Stimulated activated CD4-positive, alpha-beta T cell treated with anti-CD3 and anti-CD28 coated beads, Interleukin-12 subunit alpha, Interleukin-12 subunit beta, amount 100 ng/mL, for 24 hours (primary cell): ENCODE results near the gene TBL1XR1.
"Not testable (repeated sequence)": the region's sequence is repeated elsewhere in the genome, so short reads cannot be mapped to it uniquely, and the experiment has no call there.

Source experiments
- DNase-seq, 2 experiments: peaks; one replicate each; pipeline ENCODE4 v3.0.0-alpha.2; 2020; ENCODE audit warnings: low read depth in 2 of 2

The TBL1XR1 gene

GRCh38 chr3:177208781-177209180, 11.5 kb upstream of the TBL1XR1 start:
- DNase-seq = no peak

GRCh38 chr3:177208223-177208622, 10.9 kb upstream of the TBL1XR1 start:
- no peak for DNase-seq

GRCh38 chr3:177206936-177207335, 9.7 kb upstream of the TBL1XR1 start:
- DNase-seq = no peak

- no peak for DNase-seq
Observed at GRCh38 chr3:177203689-177204395, 6.6 kb upstream of the TBL1XR1 start.

GRCh38 chr3:177203016-177203415, 5.7 kb upstream of the TBL1XR1 start:
- DNase-seq = not testable (repeated sequence)

GRCh38 chr3:177201700-177202397, 4.6 kb upstream of the TBL1XR1 start:
- DNase-seq = peak; percentile 33 to 38

GRCh38 chr3:177199206-177199760, 2.0 kb upstream of the TBL1XR1 start:
- no peak for DNase-seq

- DNase-seq = no peak
Observed at GRCh38 chr3:177197727-177198460, 612 bp upstream of the TBL1XR1 start.

GRCh38 chr3:177196456-177197040, 734 bp downstream of the TBL1XR1 start:
- DNase-seq = peak in 1 of 2 experiments; percentile 15

GRCh38 chr3:177196008-177196455, 1.2 kb downstream of the TBL1XR1 start:
- no peak for DNase-seq

- DNase-seq = no peak
Observed at GRCh38 chr3:177195242-177195991, 1.9 kb downstream of the TBL1XR1 start.

GRCh38 chr3:177194299-177194698, 3.0 kb downstream of the TBL1XR1 start:
- DNase-seq = no peak

- no peak for DNase-seq
Observed at GRCh38 chr3:177193688-177194268, 3.5 kb downstream of the TBL1XR1 start.

GRCh38 chr3:177193275-177193674, 4.0 kb downstream of the TBL1XR1 start:
- DNase-seq = not testable (repeated sequence)

- DNase-seq = no peak
Observed at GRCh38 chr3:177190756-177191681, 6.3 kb downstream of the TBL1XR1 start.

- not testable (repeated sequence) for DNase-seq
Observed at GRCh38 chr3:177190184-177190583, 7.1 kb downstream of the TBL1XR1 start.

- DNase-seq = not testable (repeated sequence)
Observed at GRCh38 chr3:177188325-177188724, 9.0 kb downstream of the TBL1XR1 start.

GRCh38 chr3:177186306-177186705, 11.0 kb downstream of the TBL1XR1 start:
- no peak for DNase-seq

GRCh38 chr3:177185035-177185574, 12.2 kb downstream of the TBL1XR1 start:
- DNase-seq = no peak
